Stimulated activated CD4-positive, alpha-beta T cell treated with anti-CD3 and anti-CD28 coated beads, Interleukin-4, amount 100 ng/mL, for 48 hours (primary cell): ENCODE measurements around the gene INTS11.
A peak's percentile ranks its signal among the peaks of the same experiment; 100 is the strongest.

Experiments
- DNase-seq, 2 donors: peaks; one replicate each; pipeline ENCODE4 v3.0.0-alpha.2; 2020; ENCODE audit warnings: low read depth in 2 of 2

INTS11 gene

GRCh38 chr1:1312450-1313314 lies 11.8 kb downstream of the INTS11 start:
- no peak for DNase-seq

- no peak for DNase-seq
These were observed 13.1 kb downstream of the INTS11 start for GRCh38 chr1:1311107-1312104.

- no peak for DNase-seq
These were observed 13.9 kb downstream of the INTS11 start for GRCh38 chr1:1310476-1311053.

- no peak for DNase-seq
These were observed 14.4 kb downstream of the INTS11 start for GRCh38 chr1:1310109-1310385.

- no peak for DNase-seq
These were observed 15.0 kb downstream of the INTS11 start for GRCh38 chr1:1309251-1310108.

- no peak for DNase-seq
These were observed 15.7 kb downstream of the INTS11 start for GRCh38 chr1:1308756-1309250.

- peak; percentile 75 to 86 for DNase-seq
These were observed 16.3 kb downstream of the INTS11 start, which contains the start of the genes ACAP3 and PUSL1 for GRCh38 chr1:1307923-1308755. Gene ACAP3 (minus strand): TSS chr1:1307930. CDS start chr1:1307815, 115 bp downstream. Gene PUSL1 (plus strand): TSS chr1:1308597. CDS start chr1:1308644, 47 bp downstream.

GRCh38 chr1:1307261-1307922 lies 17.1 kb downstream of the INTS11 start:
- no peak for DNase-seq

GRCh38 chr1:1306661-1307260 lies 17.7 kb downstream of the INTS11 start:
- DNase-seq = no peak

GRCh38 chr1:1306070-1306660 lies 18.3 kb downstream of the INTS11 start:
- DNase-seq = no peak

GRCh38 chr1:1305300-1306069 lies 19.0 kb downstream of the INTS11 start:
- DNase-seq = peak in 1 of 2 donors; percentile 45

- no peak for DNase-seq
These were observed 19.8 kb downstream of the INTS11 start for GRCh38 chr1:1304331-1305299.

GRCh38 chr1:1303736-1304135 lies 20.7 kb downstream of the INTS11 start:
- no peak for DNase-seq

GRCh38 chr1:1302951-1303509 lies 21.4 kb downstream of the INTS11 start:
- DNase-seq = no peak

- DNase-seq = no peak
These were observed 22.4 kb downstream of the INTS11 start for GRCh38 chr1:1302006-1302430.

GRCh38 chr1:1300352-1300739 lies 24.1 kb downstream of the INTS11 start:
- DNase-seq = no peak
